Parathyroid adenoma (tissue), 2 donors: ENCODE results near the gene TBC1D8.

Experiments used
- H2AFZ ChIP-seq: fragments of 300-600 bp; sonication (generic); one replicate; pipeline ENCODE4 v1.7.0; 2017; ENCODE audit warnings: antibody characterized with exemption, mild to moderate bottlenecking
- H3K27ac ChIP-seq: fragments of 300-600 bp; sonication (generic); one replicate; pipeline ENCODE4 v1.7.0; 2017
- H3K27me3 ChIP-seq: fragments of 300-600 bp; sonication (generic); one replicate; pipeline ENCODE4 v1.7.0; 2017; ENCODE audit warnings: low read length; ENCODE audit not compliant: control insufficient read depth, insufficient read depth
- H3K36me3 ChIP-seq: fragments of 300-600 bp; sonication (generic); one replicate; pipeline ENCODE4 v1.7.0; 2017; ENCODE audit warnings: low read length; ENCODE audit not compliant: control insufficient read depth, insufficient read depth
- H3K4me1 ChIP-seq: fragments of 300-600 bp; sonication (generic); one replicate; pipeline ENCODE4 v1.7.0; 2017; ENCODE audit warnings: control low read depth
- H3K4me2 ChIP-seq: fragments of 300-600 bp; sonication (generic); one replicate; pipeline ENCODE4 v1.7.0; 2017; ENCODE audit warnings: low read length
- H3K4me3 ChIP-seq: fragments of 300-600 bp; sonication (generic); one replicate; pipeline ENCODE4 v1.7.0; 2017; ENCODE audit warnings: low read depth, low read length
- H3K79me2 ChIP-seq: fragments of 300-600 bp; sonication (generic); one replicate; pipeline ENCODE4 v1.7.0; 2017; ENCODE audit warnings: control low read depth
- H3K9ac ChIP-seq: fragments of 300-600 bp; sonication (generic); one replicate; pipeline ENCODE4 v1.7.0; 2017; ENCODE audit warnings: mild to moderate bottlenecking
- H3K9me3 ChIP-seq: fragments of 300-600 bp; sonication (generic); one replicate; pipeline ENCODE4 v1.7.0; 2017; ENCODE audit warnings: low read length; ENCODE audit not compliant: control insufficient read depth
- CTCF ChIP-seq: fragments of 300-600 bp; sonication (generic); IDR thresholded peaks from one replicate; pipeline ENCODE4 v1.7.0; 2017; ENCODE audit warnings: antibody characterized with exemption, mild to moderate bottlenecking
- donor health status: primary hyperparathyroidism.

Gene TBC1D8

GRCh38 chr2:101030866-101031554 lies 120.2 kb downstream of the TBC1D8 start:
- H3K4me2 ChIP-seq = no peak overlapping the region
- no peak overlapping the region for H2AFZ ChIP-seq
- no peaks in the 10 kb centered on the region for H3K79me2 ChIP-seq
- H3K9me3 ChIP-seq = no peaks in the 10 kb centered on the region
- no peak for TF ChIP-seq CTCF
- no peaks in the 10 kb centered on the region for H3K36me3 ChIP-seq
- no peak overlapping the region for H3K4me3 ChIP-seq
- no peaks in the 10 kb centered on the region for H3K4me1 ChIP-seq
- no peak overlapping the region for H3K27ac ChIP-seq
- no peaks in the 10 kb centered on the region for H3K27me3 ChIP-seq
- H3K9ac ChIP-seq = no peak overlapping the region

- Histone ChIP-seq H3K4me3 (no peak overlapping the region), H3K4me1 (no peaks in the 10 kb centered on the region), H3K9me3 (no peaks in the 10 kb centered on the region), H3K9ac (no peak overlapping the region), H3K27me3 (no peaks in the 10 kb centered on the region), H3K27ac (no peak overlapping the region), H3K4me2 (no peak overlapping the region), H2AFZ (no peak overlapping the region), H3K79me2 (no peaks in the 10 kb centered on the region), H3K36me3 (no peaks in the 10 kb centered on the region)
- TF ChIP-seq CTCF = no peak
Measured at GRCh38 chr2:101027852-101028251, 123.3 kb downstream of the TBC1D8 start.

DNA sequence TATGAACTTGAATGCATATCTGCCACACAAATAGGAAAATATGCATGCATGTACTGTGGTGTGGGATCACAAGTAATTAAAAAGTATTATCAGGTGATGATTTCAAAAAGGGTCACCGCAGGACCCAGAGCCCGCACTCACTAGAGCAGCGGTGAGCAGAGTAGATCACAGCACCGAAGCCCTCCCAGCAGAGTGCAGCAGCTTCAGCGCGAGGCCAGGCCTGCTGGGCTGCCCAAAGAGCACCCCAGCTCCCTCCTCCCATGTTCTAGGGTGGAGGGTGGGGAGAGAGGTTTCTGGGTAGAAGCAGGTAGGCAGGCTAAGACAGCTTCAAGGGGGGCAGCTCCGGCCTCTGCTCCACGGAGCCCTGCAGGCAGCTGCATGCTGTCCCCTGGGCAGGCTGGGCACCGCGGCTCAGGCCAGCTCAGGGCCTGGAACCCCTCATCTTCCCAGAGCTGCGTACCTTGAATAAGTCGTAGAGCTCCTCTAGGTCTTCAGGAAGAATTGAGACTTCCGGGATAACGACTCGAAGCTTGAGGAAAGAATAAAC lies 124.2 kb downstream of the TBC1D8 start:
- no peak overlapping the region for H3K27ac ChIP-seq
- no peak overlapping the region for H2AFZ ChIP-seq
- H3K27me3 ChIP-seq = no peaks in the 10 kb centered on the region
- H3K36me3 ChIP-seq = no peaks in the 10 kb centered on the region
- no peaks in the 10 kb centered on the region for H3K9me3 ChIP-seq
- H3K4me3 ChIP-seq = no peak overlapping the region
- H3K4me2 ChIP-seq = no peak overlapping the region
- TF ChIP-seq CTCF = no peak
- no peaks in the 10 kb centered on the region for H3K79me2 ChIP-seq
- no peaks in the 10 kb centered on the region for H3K4me1 ChIP-seq
- no peak overlapping the region for H3K9ac ChIP-seq

DNA sequence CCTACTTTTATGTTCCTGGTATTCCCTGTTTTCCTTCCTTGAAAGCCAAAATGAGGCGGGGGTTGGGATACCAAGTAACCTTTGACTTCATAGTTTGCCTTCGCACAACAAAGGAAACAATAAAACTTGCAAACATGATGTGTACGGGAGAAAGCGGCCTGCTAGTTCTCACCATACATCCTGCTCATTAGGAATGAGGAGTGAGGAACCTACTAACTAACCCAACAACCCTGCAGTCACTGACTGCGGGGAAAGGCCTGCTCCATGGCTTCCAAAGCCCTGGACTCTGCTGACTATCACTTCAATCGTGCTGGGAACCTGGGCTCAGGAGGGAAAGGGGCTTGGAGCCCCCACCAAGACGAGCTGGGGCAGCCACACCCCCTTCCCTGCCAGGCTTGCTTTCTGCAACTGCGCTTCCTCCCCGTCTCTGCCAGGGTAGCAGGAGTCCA lies 124.9 kb downstream of the TBC1D8 start:
- Histone ChIP-seq H3K36me3 (no peaks in the 10 kb centered on the region), H3K79me2 (no peaks in the 10 kb centered on the region), H3K4me3 (no peak overlapping the region), H3K9ac (no peak overlapping the region), H3K4me1 (no peaks in the 10 kb centered on the region), H2AFZ (no peak overlapping the region), H3K27me3 (no peaks in the 10 kb centered on the region), H3K4me2 (no peak overlapping the region), H3K27ac (no peak overlapping the region), H3K9me3 (no peaks in the 10 kb centered on the region)
- TF ChIP-seq CTCF = no peak

DNA sequence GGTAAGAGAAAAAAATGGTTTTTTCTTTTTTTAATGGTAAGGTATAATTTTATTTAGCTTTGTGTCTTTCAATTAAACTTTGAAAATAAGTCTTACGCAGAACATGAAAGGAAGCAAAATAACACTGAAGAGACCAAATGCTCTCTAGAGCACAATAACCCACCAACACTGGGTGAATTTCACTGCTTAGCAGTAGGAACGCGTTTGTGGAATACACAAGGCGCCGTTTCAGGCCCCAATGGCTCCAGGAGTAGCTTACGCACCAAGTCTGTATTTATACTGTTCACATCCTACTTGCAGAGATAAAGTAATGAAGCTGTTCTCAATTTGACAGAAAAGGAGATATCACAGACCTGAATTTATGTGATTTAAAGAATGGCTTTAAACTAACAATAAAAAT lies 125.6 kb downstream of the TBC1D8 start:
- Histone ChIP-seq H3K4me1 (no peaks in the 10 kb centered on the region), H2AFZ (no peak overlapping the region), H3K27ac (no peak overlapping the region), H3K4me3 (no peak overlapping the region), H3K4me2 (no peak overlapping the region), H3K79me2 (no peaks in the 10 kb centered on the region), H3K9me3 (no peaks in the 10 kb centered on the region), H3K27me3 (no peaks in the 10 kb centered on the region), H3K9ac (no peak overlapping the region), H3K36me3 (no peaks in the 10 kb centered on the region)
- no peak for TF ChIP-seq CTCF
